Fibroblast of pulmonary artery (primary cell): ENCODE results near the gene DSN1.
A peak's percentile ranks its signal among the peaks of the same experiment; 100 is the strongest.

Experiments used
- DNase-seq: peaks from one replicate; pipeline ENCODE4 v3.0.0-alpha.2; 2010; ENCODE audit warnings: low read depth
- H3K4me3 ChIP-seq: replicated peaks from 2 replicates; pipeline ENCODE4 v1.5.1; 2011; ENCODE audit warnings: low read depth, mild to moderate bottlenecking, control low read depth, low read length, moderate library complexity
- TF ChIP-seq, protein P1 (sequence below): IDR thresholded peaks from 2 replicates; pipeline ENCODE4 v1.5.1; 2011; ENCODE audit warnings: mild to moderate bottlenecking, control low read depth, low read length, inconsistent platforms; ENCODE audit errors: missing control alignments

Gene DSN1

DNA sequence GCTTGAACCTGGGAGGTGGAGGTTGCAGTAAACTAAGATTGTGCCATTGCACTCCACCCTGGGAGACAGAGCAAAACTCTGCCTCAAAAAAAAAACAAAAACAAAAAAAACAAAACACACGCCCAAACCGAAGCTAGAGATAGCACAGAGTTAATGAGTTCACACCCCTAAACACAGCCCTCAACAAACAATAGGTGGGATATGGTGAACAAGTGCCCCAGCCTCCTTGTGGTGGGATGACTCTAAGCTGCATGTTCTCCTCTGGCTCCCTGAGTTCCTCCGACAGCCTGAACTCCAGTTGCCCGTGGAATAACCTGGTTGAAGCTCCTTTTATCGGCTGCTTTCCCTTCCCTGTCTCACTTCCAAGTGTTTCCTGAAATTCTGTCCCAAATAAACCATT, 22.1 kb upstream of the DSN1 start:
- DNase-seq: no peak
- H3K4me3 ChIP-seq: no peak overlapping the region
- TF ChIP-seq, protein P1, sequence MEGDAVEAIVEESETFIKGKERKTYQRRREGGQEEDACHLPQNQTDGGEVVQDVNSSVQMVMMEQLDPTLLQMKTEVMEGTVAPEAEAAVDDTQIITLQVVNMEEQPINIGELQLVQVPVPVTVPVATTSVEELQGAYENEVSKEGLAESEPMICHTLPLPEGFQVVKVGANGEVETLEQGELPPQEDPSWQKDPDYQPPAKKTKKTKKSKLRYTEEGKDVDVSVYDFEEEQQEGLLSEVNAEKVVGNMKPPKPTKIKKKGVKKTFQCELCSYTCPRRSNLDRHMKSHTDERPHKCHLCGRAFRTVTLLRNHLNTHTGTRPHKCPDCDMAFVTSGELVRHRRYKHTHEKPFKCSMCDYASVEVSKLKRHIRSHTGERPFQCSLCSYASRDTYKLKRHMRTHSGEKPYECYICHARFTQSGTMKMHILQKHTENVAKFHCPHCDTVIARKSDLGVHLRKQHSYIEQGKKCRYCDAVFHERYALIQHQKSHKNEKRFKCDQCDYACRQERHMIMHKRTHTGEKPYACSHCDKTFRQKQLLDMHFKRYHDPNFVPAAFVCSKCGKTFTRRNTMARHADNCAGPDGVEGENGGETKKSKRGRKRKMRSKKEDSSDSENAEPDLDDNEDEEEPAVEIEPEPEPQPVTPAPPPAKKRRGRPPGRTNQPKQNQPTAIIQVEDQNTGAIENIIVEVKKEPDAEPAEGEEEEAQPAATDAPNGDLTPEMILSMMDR: no peak

DNA sequence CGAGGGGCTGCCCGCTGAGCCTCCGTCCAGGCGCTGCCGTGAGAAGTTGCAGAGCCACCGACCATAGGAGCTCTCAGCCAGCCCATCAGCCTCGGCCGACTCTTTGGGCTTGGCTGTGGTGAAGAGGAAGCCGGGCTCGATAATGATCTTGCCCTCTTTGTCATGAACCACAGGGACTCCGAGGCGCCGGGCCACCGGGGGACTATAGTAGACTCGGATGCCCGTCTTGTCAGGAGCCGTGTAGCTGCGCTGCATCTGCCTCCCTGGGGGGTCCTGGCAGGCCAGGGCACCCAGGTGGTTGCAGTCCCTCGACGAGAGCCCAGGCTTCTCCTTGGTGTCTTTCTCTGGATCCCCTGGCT, 20.5 kb upstream of the DSN1 start:
- no peak for DNase-seq
- TF ChIP-seq, protein P1: no peak

DNA sequence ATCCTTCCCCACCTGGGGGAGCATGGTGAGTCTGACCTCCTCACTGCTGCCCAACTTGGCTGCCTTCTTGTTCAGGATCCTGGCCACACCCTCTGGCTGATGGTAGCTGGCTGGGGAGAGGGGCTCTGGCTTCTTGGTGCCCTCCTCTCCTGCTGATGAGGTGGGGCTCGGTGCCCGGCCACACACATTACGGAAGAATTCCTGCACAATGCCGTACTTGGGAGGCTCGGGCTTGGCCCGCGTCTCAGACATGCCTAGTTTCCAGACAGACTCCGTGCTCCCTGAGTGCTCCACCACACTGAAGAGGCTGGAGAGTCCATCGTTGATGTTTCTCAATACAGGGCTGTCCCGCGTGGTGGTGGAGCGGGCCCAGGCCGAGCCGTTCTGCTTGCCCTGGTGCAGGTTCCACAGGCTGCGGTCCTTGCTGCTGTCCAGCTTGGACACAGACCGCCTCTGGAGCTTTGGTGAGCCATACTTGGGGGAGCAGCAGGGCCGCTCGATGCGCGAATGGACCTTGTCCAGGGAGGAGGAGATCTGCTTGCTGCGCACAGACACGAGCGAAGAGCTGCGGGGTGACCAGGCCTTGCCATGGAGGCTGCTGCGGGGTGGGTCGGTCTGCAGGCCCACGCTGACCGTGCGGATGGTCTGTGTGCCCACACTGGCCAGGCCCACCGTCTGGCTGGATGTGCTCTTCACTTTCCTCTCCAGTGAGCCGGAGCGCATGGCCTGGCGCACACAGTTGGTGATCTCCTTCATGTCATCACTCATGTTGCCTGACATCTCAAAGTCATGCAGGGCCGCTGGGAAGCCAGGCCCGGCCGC, 19.9 kb upstream of the DSN1 start:
- TF ChIP-seq, protein P1: no peak
- no peak for DNase-seq
- H3K4me3 ChIP-seq: no peak overlapping the region

More for the DNA sequence above, 20.5 kb upstream of the DSN1 start:
- H3K4me3 ChIP-seq: no peak overlapping the region

GRCh38 chr20:36792422-36792821, 18.9 kb upstream of the DSN1 start:
- TF ChIP-seq, protein P1: peak; percentile 45
- DNase-seq: peak; percentile 63

DNA sequence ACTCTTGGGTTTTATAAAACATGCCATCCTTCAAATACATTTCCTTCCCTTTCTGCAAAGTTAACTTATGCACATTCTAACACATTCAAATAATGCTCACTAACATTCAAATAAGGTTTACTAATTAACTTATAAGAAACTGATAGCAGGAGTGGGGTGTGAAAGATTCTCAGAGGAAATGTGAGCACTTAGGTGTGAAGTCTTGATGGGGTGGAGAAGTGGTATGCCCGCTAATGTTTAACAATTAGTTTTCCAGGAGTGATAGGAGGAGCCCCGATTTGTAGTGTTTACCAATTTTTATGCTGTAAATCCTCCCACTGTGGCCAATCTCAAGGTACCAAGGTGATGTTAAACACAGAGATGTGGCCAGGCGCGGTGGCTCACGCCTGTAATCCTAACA, 18.3 kb upstream of the DSN1 start:
- TF ChIP-seq, protein P1: no peak
- no peak overlapping the region for H3K4me3 ChIP-seq
- DNase-seq: no peak

More at GRCh38 chr20:36792422-36792821, 18.9 kb upstream of the DSN1 start:
- H3K4me3 ChIP-seq: no peak overlapping the region

DNA sequence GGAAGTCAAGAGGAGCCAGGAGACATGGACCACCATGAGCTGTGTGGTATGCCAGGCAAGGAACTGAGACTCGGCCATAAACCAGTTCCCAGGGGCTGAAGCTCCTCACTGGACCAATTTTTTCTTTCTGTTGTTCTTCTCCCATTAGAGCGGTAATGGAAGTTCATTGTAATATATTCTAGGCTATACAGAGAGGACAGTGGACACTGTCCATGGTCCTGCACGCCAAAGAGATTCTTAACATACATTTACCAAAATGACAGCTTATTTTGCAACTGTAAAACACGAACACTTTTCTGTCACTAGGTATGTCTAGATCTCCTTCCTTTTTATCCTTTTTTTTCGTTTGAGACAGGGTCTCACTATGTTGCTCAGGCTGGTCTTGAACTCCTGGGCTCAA, 13.1 kb upstream of the DSN1 start:
- H3K4me3 ChIP-seq: no peak overlapping the region
- no peak for DNase-seq
- TF ChIP-seq, protein P1: no peak

GRCh38 chr20:36786246-36786645, 12.7 kb upstream of the DSN1 start:
- TF ChIP-seq, protein P1: no peak
- no peak for DNase-seq
- H3K4me3 ChIP-seq: no peak overlapping the region
